SU-DHL-6 (cell line): ENCODE results near the gene TSPAN18.

ENCODE experiments used
- H2AFZ ChIP-seq: fragments of 200-600 bp; sonication (generic); 2 replicates; pipeline ENCODE4 v1.6.1; 2014; ENCODE audit warnings: low read depth, mild to moderate bottlenecking, moderate library complexity, mixed read lengths, antibody characterized with exemption, low read length; ENCODE audit not compliant: severe bottlenecking
- H3F3A ChIP-seq: fragments of 200-600 bp; shearing (Covaris generic); 2 replicates; pipeline ENCODE4 v1.6.0; 2016; ENCODE audit warnings: antibody characterized with exemption, mild to moderate bottlenecking; ENCODE audit not compliant: insufficient read depth
- H3K27ac ChIP-seq: fragments of 200-600 bp; sonication (generic); 2 replicates; pipeline ENCODE4 v1.5.1; 2016; ENCODE audit warnings: low read depth, mild to moderate bottlenecking, low read length, moderate library complexity, mixed read lengths
- H3K27me3 ChIP-seq: fragments of 200-600 bp; sonication (generic), shearing (Covaris generic); 2 replicates; pipeline ENCODE4 v1.6.0; 2014; ENCODE audit warnings: mild to moderate bottlenecking, low read length
- H3K36me3 ChIP-seq: fragments of 200-600 bp; sonication (generic); 2 replicates; pipeline ENCODE4 v1.6.1; 2014; ENCODE audit warnings: mild to moderate bottlenecking, low read length, mixed read lengths
- H3K4me2 ChIP-seq: fragments of 300-600, 200-600 bp; shearing (Covaris generic), sonication (generic); 2 replicates; pipeline ENCODE4 v1.6.0; 2014; ENCODE audit warnings: low read length, low read depth, mild to moderate bottlenecking; ENCODE audit not compliant: poor library complexity, severe bottlenecking
- H3K4me3 ChIP-seq: fragments of 200-600 bp; sonication (generic); 2 replicates; pipeline ENCODE4 v1.5.1; 2014; ENCODE audit warnings: antibody characterized with exemption, low read length, mild to moderate bottlenecking, mixed read lengths; ENCODE audit not compliant: insufficient read depth, poor library complexity, severe bottlenecking
- H3K79me2 ChIP-seq: fragments of 200-600 bp; sonication (generic); 2 replicates; pipeline ENCODE4 v1.6.1; 2014; ENCODE audit warnings: mild to moderate bottlenecking, low read length, moderate library complexity; ENCODE audit not compliant: insufficient read depth
- H3K9ac ChIP-seq: fragments of 200-600 bp; sonication (generic); 2 replicates; pipeline ENCODE4 v1.7.0; 2014; ENCODE audit warnings: mild to moderate bottlenecking, low read length
- H3K9me2 ChIP-seq: fragments of 200-600 bp; sonication (generic); replicated peaks from 2 replicates; pipeline ENCODE4 v1.6.1; 2014; ENCODE audit warnings: low read length; ENCODE audit not compliant: insufficient read depth
- H3K9me3 ChIP-seq: fragments of 200-600 bp; sonication (generic); 2 replicates; pipeline ENCODE4 v1.6.1; 2014; ENCODE audit warnings: low read length, mixed read lengths; ENCODE audit not compliant: insufficient read depth
- H4K20me1 ChIP-seq: fragments of 200-600 bp; sonication (generic); 2 replicates; pipeline ENCODE4 v1.6.1; 2014; ENCODE audit warnings: low read depth, mild to moderate bottlenecking, antibody characterized with exemption, low read length, moderate library complexity, mixed read lengths
- EZH2phosphoT487 ChIP-seq: fragments of 200-600 bp; sonication (generic), shearing (Covaris generic); conservative IDR thresholded peaks from 2 replicates; pipeline ENCODE4 v1.6.1; 2018; ENCODE audit warnings: mild to moderate bottlenecking, antibody characterized with exemption, low read length, moderate library complexity, mixed read lengths
- TF ChIP-seq, protein P1 (sequence below): fragments of 200-600 bp; sonication (generic); IDR thresholded peaks from one replicate; pipeline ENCODE4 v1.5.1; 2017; ENCODE audit warnings: antibody characterized with exemption, mild to moderate bottlenecking, low read length, moderate library complexity; ENCODE audit not compliant: insufficient read depth, poor library complexity, severe bottlenecking

Gene TSPAN18

DNA sequence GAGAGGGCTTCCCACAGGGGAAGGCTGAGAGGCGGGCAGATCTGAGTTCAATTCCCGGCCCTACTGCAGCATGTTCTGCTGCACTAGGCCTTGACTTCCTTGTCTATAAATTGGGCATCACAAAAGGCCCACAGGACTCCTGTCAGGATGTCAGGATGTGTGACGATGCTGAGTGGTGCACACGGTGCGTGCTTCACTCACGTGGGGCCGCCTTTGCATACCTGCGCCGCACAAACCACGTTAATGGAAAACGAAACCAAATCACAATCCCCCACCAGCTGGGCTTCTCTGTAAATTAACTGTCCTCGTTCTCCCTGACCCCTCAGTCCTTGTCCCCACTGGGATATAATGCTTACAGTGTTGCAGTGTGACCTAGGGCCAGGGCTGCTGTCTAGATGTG, 32.3 kb upstream of the TSPAN18 start:
- no peaks in the 10 kb centered on the region for H3K79me2 ChIP-seq
- H3F3A ChIP-seq = no peaks in the 10 kb centered on the region
- H3K4me2 ChIP-seq = no peak overlapping the region
- no peaks in the 10 kb centered on the region for H3K27me3 ChIP-seq
- no peak overlapping the region for H3K27ac ChIP-seq
- H3K9me3 ChIP-seq = no peaks in the 10 kb centered on the region
- TF ChIP-seq, protein P1, sequence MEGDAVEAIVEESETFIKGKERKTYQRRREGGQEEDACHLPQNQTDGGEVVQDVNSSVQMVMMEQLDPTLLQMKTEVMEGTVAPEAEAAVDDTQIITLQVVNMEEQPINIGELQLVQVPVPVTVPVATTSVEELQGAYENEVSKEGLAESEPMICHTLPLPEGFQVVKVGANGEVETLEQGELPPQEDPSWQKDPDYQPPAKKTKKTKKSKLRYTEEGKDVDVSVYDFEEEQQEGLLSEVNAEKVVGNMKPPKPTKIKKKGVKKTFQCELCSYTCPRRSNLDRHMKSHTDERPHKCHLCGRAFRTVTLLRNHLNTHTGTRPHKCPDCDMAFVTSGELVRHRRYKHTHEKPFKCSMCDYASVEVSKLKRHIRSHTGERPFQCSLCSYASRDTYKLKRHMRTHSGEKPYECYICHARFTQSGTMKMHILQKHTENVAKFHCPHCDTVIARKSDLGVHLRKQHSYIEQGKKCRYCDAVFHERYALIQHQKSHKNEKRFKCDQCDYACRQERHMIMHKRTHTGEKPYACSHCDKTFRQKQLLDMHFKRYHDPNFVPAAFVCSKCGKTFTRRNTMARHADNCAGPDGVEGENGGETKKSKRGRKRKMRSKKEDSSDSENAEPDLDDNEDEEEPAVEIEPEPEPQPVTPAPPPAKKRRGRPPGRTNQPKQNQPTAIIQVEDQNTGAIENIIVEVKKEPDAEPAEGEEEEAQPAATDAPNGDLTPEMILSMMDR = no peak
- TF ChIP-seq EZH2phosphoT487 = no peak
- no peaks in the 10 kb centered on the region for H3K36me3 ChIP-seq
- no peaks in the 10 kb centered on the region for H4K20me1 ChIP-seq
- H3K4me3 ChIP-seq = no peak overlapping the region
- H2AFZ ChIP-seq = no peak overlapping the region
- H3K9me2 ChIP-seq = no peaks in the 10 kb centered on the region
- no peak overlapping the region for H3K9ac ChIP-seq

DNA sequence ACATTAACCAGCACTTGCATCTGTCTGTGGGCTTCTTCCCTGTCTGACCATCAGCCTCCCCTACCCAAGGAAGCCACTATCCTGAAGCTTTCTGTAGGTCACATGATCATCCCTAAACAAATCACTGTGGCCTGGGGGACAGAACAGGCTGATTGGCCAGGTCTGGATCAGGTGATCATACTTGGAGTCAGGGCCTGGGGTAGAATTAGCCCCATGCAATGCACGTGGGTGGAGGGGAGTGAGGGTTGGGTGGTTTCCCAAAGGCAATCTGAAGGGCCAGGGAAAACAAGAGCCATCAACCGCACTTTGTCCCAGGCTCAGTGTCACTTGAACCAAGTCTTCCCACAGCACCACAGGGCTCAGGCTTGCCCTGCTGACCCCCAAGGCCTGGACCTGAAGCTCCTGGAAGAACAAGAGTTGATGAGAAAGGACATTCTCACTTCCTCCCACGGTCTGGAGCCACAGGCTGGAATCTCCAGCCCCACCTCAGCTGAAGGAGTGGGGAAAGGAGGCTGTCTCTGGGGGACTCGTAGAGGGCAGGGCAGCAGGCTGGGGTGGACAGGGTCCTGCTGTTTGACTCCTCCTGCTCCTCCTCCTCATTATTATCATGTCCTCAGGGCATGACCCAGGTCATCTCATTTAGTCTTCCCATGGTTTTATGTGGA, 31.5 kb upstream of the TSPAN18 start:
- no peak overlapping the region for H3K4me3 ChIP-seq
- H3K79me2 ChIP-seq = no peaks in the 10 kb centered on the region
- H3K9ac ChIP-seq = no peak overlapping the region
- H3K27ac ChIP-seq = no peak overlapping the region
- H3K9me3 ChIP-seq = no peaks in the 10 kb centered on the region
- TF ChIP-seq, protein P1 = no peak
- no peak for TF ChIP-seq EZH2phosphoT487
- H3K36me3 ChIP-seq = no peaks in the 10 kb centered on the region
- H3F3A ChIP-seq = no peaks in the 10 kb centered on the region
- H2AFZ ChIP-seq = no peak overlapping the region
- no peaks in the 10 kb centered on the region for H3K9me2 ChIP-seq
- H4K20me1 ChIP-seq = no peaks in the 10 kb centered on the region
- no peak overlapping the region for H3K4me2 ChIP-seq
- H3K27me3 ChIP-seq = no peaks in the 10 kb centered on the region

DNA sequence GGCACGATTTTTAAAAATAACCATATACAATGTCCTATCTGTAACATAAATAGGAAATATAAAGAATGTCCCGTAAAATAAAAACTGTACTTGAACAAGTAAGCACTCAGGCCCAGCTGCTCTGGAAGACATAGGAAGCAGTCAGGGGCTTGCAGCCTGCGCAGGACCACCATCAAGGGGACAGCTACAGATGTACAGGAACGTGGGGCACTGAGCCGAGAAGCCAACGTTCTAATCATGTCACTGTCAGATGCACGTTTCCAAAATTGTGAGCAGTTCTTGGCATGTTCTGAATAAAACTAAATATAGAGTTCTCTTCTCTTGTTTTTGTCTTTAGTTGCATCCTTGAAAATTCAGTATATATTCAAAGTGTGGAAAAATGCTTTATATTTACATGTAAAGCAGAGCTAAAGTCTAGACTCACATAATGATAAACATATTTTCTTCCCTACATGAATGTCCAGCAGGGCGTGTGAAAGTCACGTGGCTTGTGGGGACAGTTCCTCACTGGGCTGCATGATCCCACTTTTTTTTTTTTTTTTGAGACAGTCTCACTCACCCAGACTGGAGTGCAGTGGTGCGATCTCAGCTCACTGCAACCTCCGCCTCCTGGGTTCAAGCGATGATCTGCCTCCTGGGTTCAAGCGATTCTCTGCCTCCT, 28.4 kb upstream of the TSPAN18 start:
- Histone ChIP-seq H3K27me3 (no peaks in the 10 kb centered on the region), H3K4me2 (no peak overlapping the region), H4K20me1 (no peaks in the 10 kb centered on the region), H3K4me3 (no peak overlapping the region), H3K27ac (no peak overlapping the region), H3F3A (no peaks in the 10 kb centered on the region), H3K9ac (no peak overlapping the region), H2AFZ (no peak overlapping the region), H3K9me2 (no peaks in the 10 kb centered on the region), H3K36me3 (no peaks in the 10 kb centered on the region), H3K79me2 (no peaks in the 10 kb centered on the region), H3K9me3 (no peaks in the 10 kb centered on the region)
- no peak for TF ChIP-seq EZH2phosphoT487
- TF ChIP-seq, protein P1 = no peak
